GM18508 (cell line): ENCODE results near the gene CERS3.

Experiments
- ATAC-seq: cut with Tn5 transposase; IDR thresholded peaks from one replicate; pipeline ENCODE4 v1.9.1; 2021; ENCODE audit warnings: moderate number of reproducible peaks; ENCODE audit not compliant: insufficient read depth, unreplicated experiment

Gene CERS3

GRCh38 chr15:100531823-100532327 is 3.1 kb upstream of the CERS3 start:
- ATAC-seq: no peak

GRCh38 chr15:100531204-100531603 is 2.5 kb upstream of the CERS3 start:
- ATAC-seq: no peak

- ATAC-seq: no peak
Measured at GRCh38 chr15:100529556-100529955, 806 bp upstream of the CERS3 start.

- ATAC-seq: no peak
Measured at GRCh38 chr15:100526027-100526481, 2.7 kb downstream of the CERS3 start.

GRCh38 chr15:100525436-100525835 is 3.3 kb downstream of the CERS3 start:
- ATAC-seq: no peak

GRCh38 chr15:100524326-100524725 is 4.4 kb downstream of the CERS3 start:
- no peak for ATAC-seq

- ATAC-seq: no peak
Measured at GRCh38 chr15:100521907-100522306, 6.8 kb downstream of the CERS3 start.

GRCh38 chr15:100520132-100520921 is 8.4 kb downstream of the CERS3 start:
- ATAC-seq: no peak

GRCh38 chr15:100517846-100518245 is 10.9 kb downstream of the CERS3 start:
- ATAC-seq: no peak

- ATAC-seq: no peak
Measured at GRCh38 chr15:100516643-100517512, 11.9 kb downstream of the CERS3 start.

GRCh38 chr15:100515758-100516157 is 13.0 kb downstream of the CERS3 start:
- no peak for ATAC-seq

GRCh38 chr15:100508641-100509300 is 20.0 kb downstream of the CERS3 start:
- ATAC-seq: no peak

GRCh38 chr15:100502651-100503050 is 26.1 kb downstream of the CERS3 start:
- ATAC-seq: no peak

GRCh38 chr15:100501117-100501516 is 27.6 kb downstream of the CERS3 start:
- no peak for ATAC-seq

GRCh38 chr15:100500226-100500990 is 28.3 kb downstream of the CERS3 start:
- ATAC-seq: no peak

- no peak for ATAC-seq
Measured at GRCh38 chr15:100495861-100496260, 32.9 kb downstream of the CERS3 start.

- ATAC-seq: no peak
Measured at GRCh38 chr15:100493213-100493612, 35.5 kb downstream of the CERS3 start.

GRCh38 chr15:100484443-100484842 is 44.3 kb downstream of the CERS3 start:
- ATAC-seq: no peak

GRCh38 chr15:100483370-100483769 is 45.4 kb downstream of the CERS3 start:
- ATAC-seq: no peak

GRCh38 chr15:100476805-100477204 is 51.9 kb downstream of the CERS3 start:
- ATAC-seq: no peak
